B cell (primary cell): ENCODE data around the gene TIRAP.

ENCODE experiments used
- EZH2 ChIP-seq: IDR thresholded peaks from 2 replicates; pipeline ENCODE4 v1.6.1; 2012; ENCODE audit warnings: borderline replicate concordance, low read depth, mild to moderate bottlenecking, moderate library complexity, low read length; ENCODE audit not compliant: insufficient read depth, poor library complexity, severe bottlenecking
- TF ChIP-seq, protein P1 (sequence below): fragments of 200-600 bp; IDR thresholded peaks from one replicate; pipeline ENCODE4 v1.8.0; 2022; ENCODE audit warnings: antibody characterized with exemption, mild to moderate bottlenecking

DNA sequence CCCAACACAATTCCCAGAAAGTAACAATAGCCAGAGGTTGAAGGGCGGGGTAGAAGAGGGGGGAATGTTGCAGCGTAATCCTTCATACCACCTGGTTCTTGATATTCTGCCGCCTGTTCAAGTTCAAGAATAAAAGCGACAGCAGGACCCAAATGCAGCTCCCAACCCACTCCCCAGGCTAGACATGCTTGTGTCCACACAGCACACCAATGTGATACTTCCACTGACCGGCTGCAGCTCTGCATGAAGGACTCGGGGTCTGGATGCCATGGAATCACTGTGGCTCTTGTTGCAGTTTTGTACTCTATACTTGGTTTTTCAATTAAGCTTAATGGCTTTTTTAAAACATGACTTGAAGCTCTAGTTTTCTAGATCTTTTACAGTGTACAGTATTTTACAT lies 20.7 kb upstream of the TIRAP start:
- TF ChIP-seq, protein P1, sequence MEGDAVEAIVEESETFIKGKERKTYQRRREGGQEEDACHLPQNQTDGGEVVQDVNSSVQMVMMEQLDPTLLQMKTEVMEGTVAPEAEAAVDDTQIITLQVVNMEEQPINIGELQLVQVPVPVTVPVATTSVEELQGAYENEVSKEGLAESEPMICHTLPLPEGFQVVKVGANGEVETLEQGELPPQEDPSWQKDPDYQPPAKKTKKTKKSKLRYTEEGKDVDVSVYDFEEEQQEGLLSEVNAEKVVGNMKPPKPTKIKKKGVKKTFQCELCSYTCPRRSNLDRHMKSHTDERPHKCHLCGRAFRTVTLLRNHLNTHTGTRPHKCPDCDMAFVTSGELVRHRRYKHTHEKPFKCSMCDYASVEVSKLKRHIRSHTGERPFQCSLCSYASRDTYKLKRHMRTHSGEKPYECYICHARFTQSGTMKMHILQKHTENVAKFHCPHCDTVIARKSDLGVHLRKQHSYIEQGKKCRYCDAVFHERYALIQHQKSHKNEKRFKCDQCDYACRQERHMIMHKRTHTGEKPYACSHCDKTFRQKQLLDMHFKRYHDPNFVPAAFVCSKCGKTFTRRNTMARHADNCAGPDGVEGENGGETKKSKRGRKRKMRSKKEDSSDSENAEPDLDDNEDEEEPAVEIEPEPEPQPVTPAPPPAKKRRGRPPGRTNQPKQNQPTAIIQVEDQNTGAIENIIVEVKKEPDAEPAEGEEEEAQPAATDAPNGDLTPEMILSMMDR = no peak
- no peak for TF ChIP-seq EZH2
